GM18499 (cell line): ENCODE measurements around the gene TCTN2.

ENCODE experiments used
- ATAC-seq: cut with Tn5 transposase; IDR thresholded peaks from one replicate; pipeline ENCODE4 v1.9.1; 2021; ENCODE audit warnings: moderate number of reproducible peaks; ENCODE audit not compliant: insufficient read depth, unreplicated experiment

Gene TCTN2

GRCh38 chr12:123670882-123671728 lies at the start of gene TCTN2:
TSS of gene TCTN2 (plus strand) at chr12:123671113. CDS start at chr12:123671241, 128 bp downstream.
- ATAC-seq = no peak

GRCh38 chr12:123621619-123622530 lies 49.0 kb upstream of the TCTN2 start:
- ATAC-seq = no peak

- ATAC-seq = peak; percentile 79
These were observed 37.4 kb upstream of the TCTN2 start, which contains the start of the genes EIF2B1 and GTF2H3 for GRCh38 chr12:123633379-123634141. TSS of gene EIF2B1 (minus strand) at chr12:123633686. CDS start at chr12:123633557, 129 bp downstream. TSS of gene GTF2H3 (plus strand) at chr12:123633829. CDS start at chr12:123633860, 31 bp downstream.

- ATAC-seq = no peak
These were observed 36.8 kb upstream of the TCTN2 start for GRCh38 chr12:123634142-123634561.

- ATAC-seq = no peak
These were observed 27.0 kb upstream of the TCTN2 start for GRCh38 chr12:123643911-123644310.

- ATAC-seq = no peak
These were observed 25.5 kb upstream of the TCTN2 start for GRCh38 chr12:123645380-123645779.

- no peak for ATAC-seq
These were observed 25.0 kb upstream of the TCTN2 start for GRCh38 chr12:123645878-123646277.

- no peak for ATAC-seq
These were observed 22.5 kb upstream of the TCTN2 start for GRCh38 chr12:123648401-123648800.

GRCh38 chr12:123654129-123654701 lies 16.7 kb upstream of the TCTN2 start:
- no peak for ATAC-seq

GRCh38 chr12:123655420-123655819 lies 15.5 kb upstream of the TCTN2 start:
- ATAC-seq = no peak

- no peak for ATAC-seq
These were observed 14.5 kb upstream of the TCTN2 start for GRCh38 chr12:123656392-123656791.

- no peak for ATAC-seq
These were observed 13.7 kb upstream of the TCTN2 start for GRCh38 chr12:123657211-123657610.

GRCh38 chr12:123659996-123660727 lies 10.8 kb upstream of the TCTN2 start:
- no peak for ATAC-seq

- ATAC-seq = no peak
These were observed 3.1 kb upstream of the TCTN2 start for GRCh38 chr12:123667771-123668170.

GRCh38 chr12:123671876-123672275 lies 963 bp downstream of the TCTN2 start:
- ATAC-seq = no peak

- no peak for ATAC-seq
These were observed 4.5 kb downstream of the TCTN2 start for GRCh38 chr12:123675436-123675835.

- no peak for ATAC-seq
These were observed 5.9 kb downstream of the TCTN2 start for GRCh38 chr12:123676616-123677320.

GRCh38 chr12:123678981-123679380 lies 8.1 kb downstream of the TCTN2 start:
- no peak for ATAC-seq

GRCh38 chr12:123681605-123682004 lies 10.7 kb downstream of the TCTN2 start:
- no peak for ATAC-seq
